Stimulated activated memory B cell treated with anti-CD40 and anti-IgM and Interleukin-4, amounts not matched to agents 10 μg/mL and 1 μg/mL and 100 μg/mL, for 72 hours (primary cell): ENCODE measurements around the gene TRIM68.

ENCODE experiments used
- ATAC-seq: fragments of 150-1000 bp; cut with Tn5 transposase; 2 replicates; pipeline ENCODE4 v1.10.0; 2021
- H3K27ac Mint-ChIP-seq: one replicate; pipeline ENCODE4 v1.8.0; 2022; ENCODE audit warnings: mild to moderate bottlenecking, mixed read lengths
- H3K27me3 Mint-ChIP-seq: one replicate; pipeline ENCODE4 v1.8.0; 2022; ENCODE audit warnings: mixed read lengths
- H3K36me3 Mint-ChIP-seq: one replicate; pipeline ENCODE4 v1.8.0; 2022; ENCODE audit warnings: mixed read lengths
- H3K4me1 Mint-ChIP-seq: one replicate; pipeline ENCODE4 v1.8.0; 2022; ENCODE audit warnings: mixed read lengths
- H3K4me3 Mint-ChIP-seq: one replicate; pipeline ENCODE4 v1.8.0; 2022; ENCODE audit warnings: mild to moderate bottlenecking, moderate library complexity, mixed read lengths
- H3K9me3 Mint-ChIP-seq: one replicate; pipeline ENCODE4 v1.8.0; 2022; ENCODE audit warnings: mixed read lengths

Gene TRIM68

GRCh38 chr11:4565371-4565770, 42.7 kb downstream of the TRIM68 start:
- H3K9me3 Mint-ChIP-seq, result peaks cover 7% of the 10 kb centered on the region
- no peaks in the 10 kb centered on the region for H3K4me1 Mint-ChIP-seq
- no peaks in the 10 kb centered on the region for H3K36me3 Mint-ChIP-seq
- peaks cover 18% of the 10 kb centered on the region for H3K27me3 Mint-ChIP-seq
- no peak overlapping the region for H3K4me3 Mint-ChIP-seq
- no peak for ATAC-seq
- no peak overlapping the region for H3K27ac Mint-ChIP-seq

- H3K27ac Mint-ChIP-seq, result no peak overlapping the region
- H3K4me1 Mint-ChIP-seq, result no peaks in the 10 kb centered on the region
- H3K9me3 Mint-ChIP-seq, result peaks cover 7% of the 10 kb centered on the region
- peaks cover 33% of the 10 kb centered on the region for H3K27me3 Mint-ChIP-seq
- H3K36me3 Mint-ChIP-seq, result no peaks in the 10 kb centered on the region
- ATAC-seq, result no peak
- H3K4me3 Mint-ChIP-seq, result no peak overlapping the region
These were observed 47.6 kb downstream of the TRIM68 start for GRCh38 chr11:4560467-4560866.

GRCh38 chr11:4559527-4560440, 48.2 kb downstream of the TRIM68 start:
- Mint-ChIP-seq H3K27ac (no peak overlapping the region), H3K36me3 (no peaks in the 10 kb centered on the region), H3K27me3 (peaks cover 33% of the 10 kb centered on the region), H3K9me3 (peaks cover 3% of the 10 kb centered on the region), H3K4me1 (no peaks in the 10 kb centered on the region), H3K4me3 (no peak overlapping the region)
- no peak for ATAC-seq

- no peaks in the 10 kb centered on the region for H3K36me3 Mint-ChIP-seq
- H3K9me3 Mint-ChIP-seq, result peaks cover 8% of the 10 kb centered on the region
- peaks cover 33% of the 10 kb centered on the region for H3K27me3 Mint-ChIP-seq
- no peak overlapping the region for H3K4me3 Mint-ChIP-seq
- H3K27ac Mint-ChIP-seq, result no peak overlapping the region
- no peak for ATAC-seq
- no peaks in the 10 kb centered on the region for H3K4me1 Mint-ChIP-seq
These were observed 56.6 kb downstream of the TRIM68 start for GRCh38 chr11:4551346-4551979.
